BJ (cell line): ENCODE data around the gene RSRP1. TPM values are rescaled to one million over a fixed set of nuclear protein-coding genes. Genes with fewer than 3 reads are reported as not detected.

ENCODE experiments used
- CTCF ChIA-PET: fragments of 350-600 bp; formaldehyde crosslinking; extraction: SDS; loops from one replicate; lab custom pipeline; 2021; ENCODE audit warnings: antibody characterized with exemption, inconsistent platforms; lab: Yijun Ruan, JAX
- POLR2A ChIA-PET: fragments of 300-600 bp; sonication (Branson Sonifier 250); formaldehyde crosslinking; extraction: SDS; loops from one replicate; lab custom pipeline; 2021; ENCODE audit warnings: antibody characterized with exemption; lab: Charles Lee
- DNase-seq: peaks from one replicate; pipeline ENCODE4 v3.0.0-alpha.2; 2011; ENCODE audit warnings: low read depth
- H3K27me3 ChIP-seq: 2 replicates; pipeline ENCODE4 v1.6.0; 2011; ENCODE audit warnings: low read length; ENCODE audit not compliant: control insufficient read depth, insufficient read depth
- H3K36me3 ChIP-seq: 2 replicates; pipeline ENCODE4 v1.5.1; 2011; ENCODE audit warnings: low read length; ENCODE audit not compliant: control insufficient read depth, insufficient read depth
- H3K4me3 ChIP-seq: 2 replicates; pipeline ENCODE4 v1.5.1; 2011; ENCODE audit warnings: low read depth, mild to moderate bottlenecking, control low read depth, low read length
- polyA plus RNA-seq: library from polyadenylated mRNA; depleted of rRNA; stranded (reverse); fragments of >200 nt; gene quantifications from 2 replicates; pipeline ENCODE4 v1.2.3, GENCODE V29; 2011
- TF ChIP-seq, protein P1 (sequence below): IDR thresholded peaks from 2 replicates; pipeline ENCODE4 v1.5.1; 2011; ENCODE audit warnings: low read depth, mild to moderate bottlenecking, control low read depth, inconsistent platforms, low read length, moderate library complexity; ENCODE audit not compliant: insufficient read depth

The RSRP1 gene
- polyA plus RNA-seq, 1 experiment, result 70.4 TPM

DNA sequence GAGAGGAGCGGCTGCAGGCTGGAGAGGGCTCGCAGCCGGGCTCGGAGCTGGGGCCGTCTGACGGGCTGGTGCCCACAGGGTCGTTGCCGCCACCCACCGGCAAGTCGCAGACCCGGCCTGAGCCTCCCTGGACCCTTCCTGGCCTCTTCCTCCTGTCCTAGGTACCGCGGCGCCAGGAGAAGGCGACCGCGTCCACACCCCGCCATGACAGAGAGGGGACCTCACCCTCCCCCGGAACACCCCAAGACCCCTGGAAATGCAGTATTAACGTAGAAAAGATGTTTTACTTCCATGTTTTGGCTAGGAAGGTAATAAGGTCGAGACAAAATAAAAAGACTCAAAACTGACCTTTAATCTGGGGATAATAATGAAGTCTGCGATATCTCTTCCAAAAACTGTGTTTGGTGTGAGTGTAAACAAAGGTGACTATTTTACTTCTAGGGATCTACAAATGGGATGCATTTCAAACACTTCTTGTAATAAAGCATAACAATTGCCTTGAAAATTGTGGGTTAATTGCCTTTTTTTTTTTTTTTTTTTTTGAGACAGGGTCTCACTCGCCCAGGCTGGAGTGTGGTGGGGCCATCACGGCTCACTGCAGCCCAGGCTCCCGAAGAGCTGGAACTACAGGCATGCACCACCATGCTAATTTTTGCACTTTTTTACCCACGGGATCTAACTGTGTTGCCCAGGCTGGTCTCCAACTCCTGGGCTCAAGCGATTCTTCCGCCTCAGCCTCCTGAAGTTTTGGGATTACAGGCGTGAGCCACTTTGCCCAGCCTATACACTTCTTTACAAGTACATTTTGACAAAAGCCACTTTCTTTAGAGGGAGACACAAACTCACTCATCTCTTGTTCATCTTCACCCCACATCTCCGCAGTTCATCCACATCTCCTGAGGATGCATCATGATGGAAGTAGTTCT is 838 bp upstream of the RSRP1 start:
- ChIA-PET POLR2A (interaction anchor here (0.7 to 1.0 kb wide), 2 partner anchors 16 to 20 kb away, joined by 4 to 11 read pairs; partner anchors contain the start of gene SYF2), CTCF (interaction anchor here (0.6 kb wide), 1 partner anchor 15 kb away, joined by 3 read pairs; the partner anchor contains the start of gene SYF2)
- H3K27me3 ChIP-seq, result no peaks in the 10 kb centered on the region
- TF ChIP-seq, protein P1, sequence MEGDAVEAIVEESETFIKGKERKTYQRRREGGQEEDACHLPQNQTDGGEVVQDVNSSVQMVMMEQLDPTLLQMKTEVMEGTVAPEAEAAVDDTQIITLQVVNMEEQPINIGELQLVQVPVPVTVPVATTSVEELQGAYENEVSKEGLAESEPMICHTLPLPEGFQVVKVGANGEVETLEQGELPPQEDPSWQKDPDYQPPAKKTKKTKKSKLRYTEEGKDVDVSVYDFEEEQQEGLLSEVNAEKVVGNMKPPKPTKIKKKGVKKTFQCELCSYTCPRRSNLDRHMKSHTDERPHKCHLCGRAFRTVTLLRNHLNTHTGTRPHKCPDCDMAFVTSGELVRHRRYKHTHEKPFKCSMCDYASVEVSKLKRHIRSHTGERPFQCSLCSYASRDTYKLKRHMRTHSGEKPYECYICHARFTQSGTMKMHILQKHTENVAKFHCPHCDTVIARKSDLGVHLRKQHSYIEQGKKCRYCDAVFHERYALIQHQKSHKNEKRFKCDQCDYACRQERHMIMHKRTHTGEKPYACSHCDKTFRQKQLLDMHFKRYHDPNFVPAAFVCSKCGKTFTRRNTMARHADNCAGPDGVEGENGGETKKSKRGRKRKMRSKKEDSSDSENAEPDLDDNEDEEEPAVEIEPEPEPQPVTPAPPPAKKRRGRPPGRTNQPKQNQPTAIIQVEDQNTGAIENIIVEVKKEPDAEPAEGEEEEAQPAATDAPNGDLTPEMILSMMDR, result peak; percentile 35; the same call in 1 of the 2 replicates
- H3K4me3 ChIP-seq, result peak overlapping the region; percentile 89
- no peak for DNase-seq
- peaks cover 10% of the 10 kb centered on the region for H3K36me3 ChIP-seq

DNA sequence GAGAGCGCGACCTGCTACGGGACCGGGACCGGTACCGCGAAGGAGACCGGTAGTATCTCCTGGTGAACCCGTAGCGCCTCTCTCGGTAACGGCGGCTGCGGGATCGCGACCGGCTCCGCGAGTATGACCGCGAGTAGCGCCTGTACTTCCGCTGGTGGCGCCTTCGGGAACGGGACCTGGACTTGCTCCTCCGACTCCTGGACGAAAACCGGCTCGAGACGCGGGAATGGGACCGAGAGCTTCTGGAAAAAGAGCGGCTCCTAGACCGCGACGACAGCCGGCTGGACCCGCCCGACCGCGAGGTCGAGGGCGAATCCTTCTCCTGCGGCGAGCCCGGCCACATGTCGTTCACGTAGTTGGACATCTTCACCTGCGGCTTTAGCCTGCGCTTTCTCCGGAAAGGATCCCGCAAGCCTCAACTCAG is 642 bp downstream of the RSRP1 start:
- CTCF ChIA-PET, result no interaction called here
- no peak for DNase-seq
- H3K36me3 ChIP-seq, result peaks cover 12% of the 10 kb centered on the region

DNA sequence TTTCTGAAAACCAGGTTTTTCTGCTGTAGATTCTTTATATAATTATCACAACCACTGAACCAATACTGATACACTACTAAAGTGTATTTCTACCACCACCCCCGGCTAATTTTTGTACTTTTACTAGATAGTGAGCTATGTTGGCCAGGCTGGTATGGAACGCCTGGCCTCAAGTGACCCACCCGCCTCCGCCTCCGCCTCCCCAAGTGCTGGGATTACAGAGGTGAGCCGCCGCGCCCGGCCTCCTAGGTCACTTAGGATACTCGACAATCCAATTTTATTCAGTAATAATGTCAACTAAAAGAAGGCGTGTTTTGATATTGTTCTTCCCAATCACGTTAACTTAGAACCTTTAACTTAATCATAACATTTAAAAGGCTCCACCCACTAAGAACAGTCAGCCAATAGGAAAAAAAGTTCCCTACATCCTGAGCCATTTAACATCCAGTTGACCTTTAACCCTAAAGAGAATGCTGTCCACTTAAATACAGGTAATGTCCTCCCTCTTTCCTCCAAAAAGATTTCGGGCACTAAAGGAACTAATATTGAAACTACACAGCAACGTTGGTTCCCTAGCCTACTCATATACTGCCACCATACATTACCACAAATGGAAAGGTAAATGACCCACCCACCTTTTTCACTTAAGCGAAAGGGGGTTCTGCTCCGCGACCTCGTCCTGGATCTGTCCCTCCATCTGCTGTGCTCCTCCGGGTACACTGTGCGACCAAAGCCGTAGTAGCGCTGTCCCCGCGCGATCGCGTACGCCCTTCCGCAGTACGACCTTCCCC is 1.2 kb downstream of the RSRP1 start:
- H3K36me3 ChIP-seq, result peaks cover 12% of the 10 kb centered on the region
- DNase-seq, result no peak
- CTCF ChIA-PET, result no interaction called here
- TF ChIP-seq, protein P1, result no peak
- peak overlapping the region; percentile 89 for H3K4me3 ChIP-seq
- no peaks in the 10 kb centered on the region for H3K27me3 ChIP-seq
- POLR2A ChIA-PET, result no interaction called here

More for the DNA sequence above, 642 bp downstream of the RSRP1 start:
- Histone ChIP-seq H3K4me3 (peak overlapping the region; percentile 89), H3K27me3 (no peaks in the 10 kb centered on the region)
- TF ChIP-seq, protein P1, result no peak
- POLR2A ChIA-PET, result no interaction called here

DNA sequence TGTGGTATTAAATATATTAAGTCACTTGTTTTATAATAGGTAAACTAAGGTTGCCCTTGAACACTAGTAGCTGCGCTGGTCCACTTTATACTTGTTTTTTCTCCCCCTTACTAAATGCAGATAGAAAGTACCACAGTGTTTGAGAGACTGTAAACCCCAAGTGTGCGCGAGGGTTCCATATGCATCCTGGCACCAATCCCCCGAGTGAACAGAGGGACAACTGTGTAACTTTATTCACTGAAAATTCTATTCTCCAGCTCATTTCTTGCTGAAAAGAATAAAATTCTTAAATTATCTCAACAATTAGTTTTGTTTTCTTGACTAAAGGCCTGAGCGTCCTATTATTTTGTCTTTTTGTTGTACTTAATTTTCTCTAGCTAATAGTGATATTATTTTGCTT is 1.9 kb downstream of the RSRP1 start:
- DNase-seq, result no peak
- POLR2A ChIA-PET, result interaction anchor here (0.6 kb wide), 1 partner anchor 114 kb away, joined by 4 read pairs; no protein-coding TSS in a partner anchor
- Histone ChIP-seq H3K27me3 (no peaks in the 10 kb centered on the region), H3K36me3 (peaks cover 13% of the 10 kb centered on the region), H3K4me3 (peak overlapping the region; percentile 89)
- CTCF ChIA-PET, result interaction anchor here (1.0 kb wide), 1 partner anchor 13 kb away, joined by 3 read pairs; the partner anchor contains the start of gene SYF2
- TF ChIP-seq, protein P1, result no peak
